DMS79 (cell line): Measurements from ENCODE around the gene VAPA.
A peak's percentile ranks its signal among the peaks of the same experiment; 100 is the strongest.

Source experiments
- DNase-seq: peaks from one replicate; lab custom pipeline; 2025; lab: John Stamatoyannopoulos, UW

Gene VAPA

GRCh38 chr18:9941103-9941502 is 27.3 kb downstream of the VAPA start:
- no peak for DNase-seq

GRCh38 chr18:9941660-9942059 is 27.8 kb downstream of the VAPA start:
- DNase-seq, result no peak

- no peak for DNase-seq
These were observed 29.5 kb downstream of the VAPA start for GRCh38 chr18:9943311-9943710.

- no peak for DNase-seq
These were observed 31.0 kb downstream of the VAPA start for GRCh38 chr18:9944805-9945204.

- no peak for DNase-seq
These were observed 33.0 kb downstream of the VAPA start for GRCh38 chr18:9946831-9947230.

GRCh38 chr18:9947248-9947647 is 33.4 kb downstream of the VAPA start:
- DNase-seq, result no peak

GRCh38 chr18:9949315-9949714 is 35.5 kb downstream of the VAPA start:
- DNase-seq, result no peak

GRCh38 chr18:9949861-9950260 is 36.0 kb downstream of the VAPA start:
- DNase-seq, result no peak

- no peak for DNase-seq
These were observed 36.6 kb downstream of the VAPA start for GRCh38 chr18:9950289-9951016.

- no peak for DNase-seq
These were observed 37.4 kb downstream of the VAPA start for GRCh38 chr18:9951022-9951859.

GRCh38 chr18:9952633-9953416 is 39.0 kb downstream of the VAPA start:
- DNase-seq, result no peak

GRCh38 chr18:9958861-9959399 is 45.1 kb downstream of the VAPA start:
- no peak for DNase-seq

- DNase-seq, result no peak
These were observed 45.7 kb downstream of the VAPA start for GRCh38 chr18:9959564-9959963.

GRCh38 chr18:9960258-9960904 is 46.6 kb downstream of the VAPA start:
- no peak for DNase-seq

GRCh38 chr18:9961041-9961440 is 47.2 kb downstream of the VAPA start:
- no peak for DNase-seq

GRCh38 chr18:9965711-9966624 is 52.2 kb downstream of the VAPA start:
- no peak for DNase-seq

GRCh38 chr18:9968081-9968848 is 54.4 kb downstream of the VAPA start:
- no peak for DNase-seq

- DNase-seq, result no peak
These were observed 55.4 kb downstream of the VAPA start for GRCh38 chr18:9969247-9969646.

- peak; percentile 16 for DNase-seq
These were observed 57.6 kb downstream of the VAPA start for GRCh38 chr18:9971313-9971920.

- DNase-seq, result no peak
These were observed 59.7 kb downstream of the VAPA start for GRCh38 chr18:9973470-9973869.
